Endothelial cell of umbilical vein (primary cell): Measurements from ENCODE around the gene NELFB. TPM values are rescaled to one million over a fixed set of nuclear protein-coding genes. Genes with fewer than 3 reads are reported as not detected.

Experiments
- BruUV-seq: library from RNA; stranded (reverse); fragments of 400-500 nt; replicated peaks from 2 replicates; lab custom pipeline; 2021; lab: Mats Ljungman, UMichigan
- CTCF ChIA-PET: fragments of 300-600, 350-600 bp; sonication (Branson Sonifier 250); formaldehyde crosslinking; loops from one replicate; lab custom pipeline; 2021; ENCODE audit warnings: antibody characterized with exemption, inconsistent platforms; lab: Charles Lee
- POLR2A ChIA-PET: fragments of 300-600, 350-600 bp; sonication (Branson Sonifier 250); formaldehyde crosslinking; loops from one replicate; lab custom pipeline; 2021; ENCODE audit warnings: antibody characterized with exemption, inconsistent platforms; lab: Charles Lee
- DNase-seq: peaks from one replicate; pipeline ENCODE4 v3.0.0-alpha.2; 2011; ENCODE audit warnings: low read depth, low spot score
- FAIRE-seq: peaks from 2 replicates; lab custom pipeline; 2011; peaks lifted over from hg19 to GRCh38; lab: Jason Lieb, UNC
- H2AFZ ChIP-seq: 2 replicates; pipeline ENCODE4 v1.6.0; 2012; ENCODE audit warnings: low read depth, low read length, control low read depth, inconsistent platforms
- H3K27ac ChIP-seq: 2 replicates; pipeline ENCODE4 v1.5.1; 2011; ENCODE audit warnings: low read depth, mild to moderate bottlenecking, control low read depth, low read length, moderate library complexity; ENCODE audit not compliant: insufficient read depth
- H3K27me3 ChIP-seq, 2 experiments: 2 replicates each; pipeline versions ENCODE4 v1.6.0 to v1.6.1; 2011; ENCODE audit warnings: low read length in 2 of 2, mixed read lengths in 1 of 2; ENCODE audit not compliant: control insufficient read depth in 2 of 2, insufficient read depth in 2 of 2
- H3K36me3 ChIP-seq, 2 experiments: 2 replicates in 1 of 2; 3 replicates in 1 of 2; pipeline ENCODE4 v1.5.1; 2011; ENCODE audit warnings: low read length in 2 of 2, mild to moderate bottlenecking in 1 of 2, moderate library complexity in 1 of 2; ENCODE audit not compliant: control insufficient read depth in 2 of 2, insufficient read depth in 2 of 2; ENCODE audit errors: extremely low read depth in 1 of 2
- H3K4me1 ChIP-seq: 3 replicates; pipeline ENCODE4 v1.5.1; 2011; ENCODE audit warnings: mild to moderate bottlenecking, low read length; ENCODE audit not compliant: control insufficient read depth, insufficient read depth; ENCODE audit errors: extremely low read depth
- H3K4me2 ChIP-seq: 2 replicates; pipeline ENCODE4 v1.6.1; 2011; ENCODE audit warnings: low read length, control low read depth, mixed read lengths; ENCODE audit not compliant: insufficient read depth
- H3K4me3 ChIP-seq, 3 experiments: fragments of 200-600 bp in 1 of 3; sonication (generic), shearing (Covaris generic) in 1 of 3; replicated peaks in 1 of 3; 2 replicates each; pipeline ENCODE4 v1.5.1; 2011 to 2016; ENCODE audit warnings: control low read depth in 3 of 3, low read length in 3 of 3, mild to moderate bottlenecking in 2 of 3, inconsistent platforms in 1 of 3, low read depth in 1 of 3, moderate library complexity in 1 of 3; ENCODE audit not compliant: insufficient read depth in 1 of 3
- H3K79me2 ChIP-seq: 2 replicates; pipeline ENCODE4 v1.6.0; 2012; ENCODE audit warnings: low read length, inconsistent platforms; ENCODE audit not compliant: control insufficient read depth, insufficient read depth
- H3K9ac ChIP-seq: replicated peaks from 2 replicates; pipeline ENCODE3; 2011; ENCODE audit warnings: low read length, control low read depth; ENCODE audit not compliant: insufficient read depth; ENCODE audit errors: extremely low read depth
- H3K9me1 ChIP-seq: replicated peaks from 3 replicates; pipeline ENCODE4 v1.6.0; 2011; ENCODE audit warnings: mild to moderate bottlenecking, low read length; ENCODE audit not compliant: control insufficient read depth, insufficient read depth; ENCODE audit errors: extremely low read depth
- H3K9me3 ChIP-seq: replicated peaks from 2 replicates; pipeline ENCODE4 v1.5.1; 2012; ENCODE audit warnings: low read length, inconsistent platforms; ENCODE audit not compliant: control insufficient read depth, insufficient read depth
- H4K20me1 ChIP-seq: replicated peaks from 2 replicates; pipeline ENCODE3; 2011; ENCODE audit warnings: mild to moderate bottlenecking, low read length; ENCODE audit not compliant: control insufficient read depth, insufficient read depth; ENCODE audit errors: extremely low read depth
- CTCF ChIP-seq, 2 donors: IDR thresholded peaks; 1 replicate in 1 of 2; 2 replicates in 1 of 2; pipeline ENCODE4 v1.5.1; 2011; ENCODE audit warnings: low read length in 2 of 2, mild to moderate bottlenecking in 2 of 2, moderate library complexity in 2 of 2, control low read depth in 1 of 2, inconsistent platforms in 1 of 2, low read depth in 1 of 2; ENCODE audit not compliant: insufficient read depth in 1 of 2; ENCODE audit errors: extremely low read depth in 1 of 2
- EZH2 ChIP-seq: IDR thresholded peaks from 2 replicates; pipeline ENCODE4 v1.6.1; 2012; ENCODE audit warnings: borderline replicate concordance, low read depth, mild to moderate bottlenecking, moderate library complexity, low read length, inconsistent platforms; ENCODE audit not compliant: severe bottlenecking
- FOS ChIP-seq: IDR thresholded peaks from 2 replicates; pipeline ENCODE4 v1.6.1; 2011; ENCODE audit warnings: mild to moderate bottlenecking, low read length, moderate library complexity, borderline replicate concordance; ENCODE audit not compliant: insufficient read depth
- GATA2 ChIP-seq: IDR thresholded peaks from 2 replicates; pipeline ENCODE4 v1.7.0; 2011; ENCODE audit warnings: low read depth, mild to moderate bottlenecking, moderate library complexity, mixed read lengths, low read length; ENCODE audit not compliant: insufficient read length, insufficient read depth
- JUN ChIP-seq: IDR thresholded peaks from 2 replicates; pipeline ENCODE4 v1.6.1; 2011; ENCODE audit warnings: borderline replicate concordance, low read depth; ENCODE audit not compliant: insufficient read length, insufficient read depth
- MAX ChIP-seq: IDR thresholded peaks from 2 replicates; pipeline ENCODE4 v1.6.1; 2011; ENCODE audit not compliant: insufficient read depth, insufficient read length
- MYC ChIP-seq: IDR thresholded peaks from one replicate; pipeline ENCODE4 v1.6.1; 2011; ENCODE audit warnings: mild to moderate bottlenecking, low read depth, low read length
- POLR2A ChIP-seq: IDR thresholded peaks from 2 replicates; pipeline ENCODE4 v1.6.1; 2012; ENCODE audit warnings: low read depth, mild to moderate bottlenecking, control low read depth, low read length
- POLR2AphosphoS5 ChIP-seq: IDR thresholded peaks from 2 replicates; pipeline ENCODE4 v1.6.1; 2012; ENCODE audit warnings: low read depth, mild to moderate bottlenecking, control low read depth, low read length, moderate library complexity; ENCODE audit not compliant: insufficient read depth
- dilution Hi-C: fragments of 300-500 bp; cut with MboI; formaldehyde crosslinking; loops from one replicate; pipeline ENCODE4 v1.15.0; 2019; ENCODE audit warnings: low sequenced_read_pairs; ENCODE audit not compliant: extremely low pct_ligation_motif_present
- intact Hi-C: fragments of 100-400 bp; cut with micrococcal nuclease; formaldehyde crosslinking; loops from one replicate; pipeline ENCODE4 v1.10.0; 2022
- polyA plus RNA-seq, 4 experiments: library from polyadenylated mRNA; depleted of rRNA in 3 of 4; stranded (reverse) in 3 of 4; unstranded in 1 of 4; fragments of >200 nt; gene quantifications; 2 replicates each; pipeline versions ENCODE4 v1.2.1 to v1.2.3, GENCODE V29; 2011 to 2012; ENCODE audit warnings: missing spikeins in 1 of 4
- total RNA-seq: library from RNA; stranded (reverse); gene quantifications from 2 replicates; pipeline ENCODE4 v1.2.3, GENCODE V29; 2021

Gene NELFB
- total and polyA plus RNA-seq, 2 donors (not counting 3 experiments of a cell fraction or from before 2014, with no cell fraction given) = 62.3 to 76.1 TPM

- H3K4me2 ChIP-seq = no peak overlapping the region
- DNase-seq = no peak
- no peaks in the 10 kb centered on the region for H3K27me3 ChIP-seq
- no peaks in the 10 kb centered on the region for H3K4me1 ChIP-seq
- TF ChIP-seq MAX (no peak), GATA2 (no peak), MYC (no peak), POLR2AphosphoS5 (no peak), EZH2 (no peak), JUN (no peak), FOS (no peak), POLR2A (no peak), CTCF (IDR thresholded peaks at IDR 0.05; ENCODE audit: extremely low read depth in 1 of 2, insufficient read depth in 1 of 2, low read depth in 1 of 2, low read length in 2 of 2) (no peak)
- H3K79me2 ChIP-seq = no peaks in the 10 kb centered on the region
- CTCF ChIA-PET = interaction anchor here (1.0 to 1.1 kb wide), 2 partner anchors 24 kb away, joined by 3 read pairs; partner anchors contain the start of genes ANAPC2 and SSNA1
- H3K9ac ChIP-seq = no peak overlapping the region
- BruUV-seq = no TSS peak
- no peak overlapping the region for H3K4me3 ChIP-seq
- FAIRE-seq = no peak
- H3K9me3 ChIP-seq = no peaks in the 10 kb centered on the region
- H2AFZ ChIP-seq = no peak overlapping the region
- no peaks in the 10 kb centered on the region for H3K9me1 ChIP-seq
- intact Hi-C loops (no loop called here), dilution Hi-C loops (no loop called here)
- H4K20me1 ChIP-seq = no peaks in the 10 kb centered on the region
- no peak overlapping the region for H3K27ac ChIP-seq
- H3K36me3 ChIP-seq = peaks cover 0 to 8% of the 10 kb centered on the region in 2 experiments
- POLR2A ChIA-PET = no interaction called here
These were observed 42.6 kb upstream of the NELFB start for GRCh38 chr9:137212520-137212919.
